HG03565 (cell line): ENCODE data around the gene TP53BP2.

Source experiments
- ATAC-seq: cut with Tn5 transposase; IDR thresholded peaks from one replicate; pipeline ENCODE4 v1.9.1; 2021; ENCODE audit warnings: mild to moderate bottlenecking, moderate library complexity; ENCODE audit not compliant: unreplicated experiment

The TP53BP2 gene

GRCh38 chr1:223770621-223771315 lies 75.0 kb downstream of the TP53BP2 start:
- ATAC-seq: no peak

GRCh38 chr1:223765719-223766340 lies 79.9 kb downstream of the TP53BP2 start:
- no peak for ATAC-seq

- no peak for ATAC-seq
Observed at GRCh38 chr1:223765036-223765718, 80.6 kb downstream of the TP53BP2 start.

- ATAC-seq: no peak
Observed at GRCh38 chr1:223763881-223764280, 81.9 kb downstream of the TP53BP2 start.

- no peak for ATAC-seq
Observed at GRCh38 chr1:223763251-223763650, 82.5 kb downstream of the TP53BP2 start.

- ATAC-seq: no peak
Observed at GRCh38 chr1:223761411-223761810, 84.3 kb downstream of the TP53BP2 start.

- no peak for ATAC-seq
Observed at GRCh38 chr1:223760833-223761232, 84.9 kb downstream of the TP53BP2 start.

- ATAC-seq: no peak
Observed at GRCh38 chr1:223759273-223759672, 86.5 kb downstream of the TP53BP2 start.

- ATAC-seq: no peak
Observed at GRCh38 chr1:223758734-223759133, 87.0 kb downstream of the TP53BP2 start.

GRCh38 chr1:223756806-223757700 lies 88.7 kb downstream of the TP53BP2 start:
- no peak for ATAC-seq

GRCh38 chr1:223755992-223756775 lies 89.6 kb downstream of the TP53BP2 start:
- no peak for ATAC-seq

- no peak for ATAC-seq
Observed at GRCh38 chr1:223755432-223755792, 90.3 kb downstream of the TP53BP2 start.

GRCh38 chr1:223754681-223755431 lies 90.9 kb downstream of the TP53BP2 start:
- ATAC-seq: no peak

- ATAC-seq: no peak
Observed at GRCh38 chr1:223752721-223753515, 92.8 kb downstream of the TP53BP2 start.

- no peak for ATAC-seq
Observed at GRCh38 chr1:223751696-223752095, 94.1 kb downstream of the TP53BP2 start.

- no peak for ATAC-seq
Observed at GRCh38 chr1:223750730-223751570, 94.8 kb downstream of the TP53BP2 start.

GRCh38 chr1:223748773-223749733 lies 96.7 kb downstream of the TP53BP2 start:
- peak; percentile 59 for ATAC-seq
